Breast epithelium (tissue), 3 donors: ENCODE measurements around the gene LPP.

Source experiments
- CTCF ChIP-seq, 3 donors: fragments of 450-650 bp; IDR thresholded peaks; one replicate each; pipeline ENCODE4 v1.5.1; 2016 to 2017; ENCODE audit warnings: antibody characterized with exemption in 3 of 3, mild to moderate bottlenecking in 3 of 3, moderate library complexity in 3 of 3
- POLR2A ChIP-seq: fragments of 450-650 bp; IDR thresholded peaks from one replicate; pipeline ENCODE4 v1.6.1; 2016; ENCODE audit warnings: antibody characterized with exemption, mild to moderate bottlenecking, moderate library complexity
- POLR2AphosphoS5 ChIP-seq, 3 donors: sonication (generic); formaldehyde crosslinking; IDR thresholded peaks; one replicate each; pipeline ENCODE4 v1.6.1; 2017; ENCODE audit warnings: antibody characterized with exemption in 3 of 3

- no peak for TF ChIP-seq POLR2AphosphoS5 (IDR thresholded peaks at IDR 0.05)
- no peak for TF ChIP-seq CTCF (IDR thresholded peaks at IDR 0.05)
- TF ChIP-seq POLR2A, result no peak
These were observed 463.3 kb downstream of the LPP start for GRCh38 chr3:188617270-188617669.
